SH-SY5Y (cell line): ENCODE measurements around the gene IFNK.

Experiments
- GATA2 ChIP-seq: IDR thresholded peaks from 2 replicates; pipeline ENCODE4 v1.6.1; 2011; ENCODE audit warnings: mild to moderate bottlenecking, low read depth, low read length
- GATA3 ChIP-seq: IDR thresholded peaks from 2 replicates; pipeline ENCODE4 v1.6.1; 2011; ENCODE audit warnings: low read depth, mild to moderate bottlenecking, low read length, moderate library complexity

- no peak for TF ChIP-seq GATA2
- TF ChIP-seq GATA3, result no peak
These were observed 8.0 kb downstream of the IFNK start for GRCh38 chr9:27532046-27532445.
